ENCODE measurements around the gene GNAI2.

The GNAI2 gene

DNA sequence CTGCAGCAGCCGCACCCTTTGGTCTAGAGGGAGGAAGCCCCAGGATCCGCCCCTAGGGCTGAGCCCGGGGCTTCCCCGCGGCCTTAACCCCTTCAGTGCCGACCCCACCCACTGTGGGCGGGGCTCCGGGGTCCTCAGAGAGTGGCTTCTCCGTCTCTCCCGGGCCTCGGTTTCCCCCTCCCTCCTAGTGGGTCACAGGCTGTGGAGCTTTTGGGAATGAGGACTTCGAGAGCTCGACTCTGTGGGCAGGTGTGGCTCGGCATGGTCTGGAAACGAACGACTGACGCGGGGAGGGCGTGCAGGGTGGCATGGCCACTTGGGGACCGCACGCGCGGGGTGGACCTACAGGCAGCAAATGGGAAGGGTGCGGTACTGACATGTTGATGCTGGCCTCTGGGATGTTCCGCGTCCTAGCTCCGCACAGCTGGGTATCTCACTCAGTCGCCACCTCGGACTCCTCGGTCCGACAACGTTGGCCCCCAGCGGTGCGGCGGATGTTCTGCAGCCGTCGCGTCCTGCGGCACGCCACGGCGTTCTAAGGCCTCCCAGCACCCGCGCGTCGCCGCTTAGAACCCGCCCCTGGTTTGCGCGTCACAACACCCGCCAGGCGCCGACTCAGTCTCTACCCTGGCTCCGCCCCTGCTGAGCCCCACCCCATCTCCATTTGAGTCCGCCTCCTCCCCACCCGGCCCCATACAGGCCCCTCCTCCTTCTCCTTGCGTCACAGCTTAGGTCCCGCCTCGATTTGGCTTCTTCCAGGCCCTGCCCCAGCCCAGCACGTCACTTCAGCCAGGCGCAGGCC is 63.0 kb downstream of the GNAI2 start, which contains the start of the genes HYAL3 and NAA80:
Gene HYAL3 (minus strand): TSS at position 570 of the 802 bp plus-strand sequence. CDS start 3,803 bp downstream, outside the sequence.
Gene NAA80 (minus strand): TSS at position 570 of the 802 bp plus-strand sequence. CDS start 1,942 bp downstream, outside the sequence.
- peak; percentile 14 to 41 (median 36) for TF ChIP-seq CTCF (IDR thresholded peaks at IDR 0.05; ENCODE audit: unreplicated experiment in 3 of 3)
- peak within 1 kb of the TSS; percentile 91 to 99 (median 97) for H3K4me3 Mint-ChIP-seq
- H3K9me3 Mint-ChIP-seq: no peaks in the 10 kb centered on the region
- peak within 1 kb of the TSS; percentile 81 to 96 (median 90) for H3K27ac Mint-ChIP-seq
- H3K36me3 Mint-ChIP-seq (ENCODE audit: low read depth): no peaks in the 10 kb centered on the region
- H3K27me3 Mint-ChIP-seq (ENCODE audit: low read depth): no peaks in the 10 kb centered on the region
- H3K4me1 Mint-ChIP-seq: peaks cover 16% of the 10 kb centered on the region

DNA sequence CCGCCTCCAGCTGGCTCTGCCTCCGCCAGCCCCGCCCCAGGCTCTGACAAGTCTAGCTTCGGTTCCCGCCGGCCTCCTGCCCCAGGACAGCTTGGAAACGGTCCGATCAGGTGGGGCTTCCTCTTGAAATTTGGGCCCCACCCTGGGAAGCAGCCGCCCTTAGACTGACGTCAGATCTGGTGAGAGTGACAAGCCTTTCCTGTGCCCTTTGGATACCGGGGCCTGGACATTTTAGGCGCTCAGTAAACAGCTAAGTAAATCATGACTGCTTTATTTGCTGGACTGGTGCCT is 63.6 kb downstream of the GNAI2 start:
- peak overlapping the region; percentile 81 to 96 (median 90) for H3K27ac Mint-ChIP-seq
- TF ChIP-seq CTCF (IDR thresholded peaks at IDR 0.05; ENCODE audit: unreplicated experiment in 3 of 3): no peak
- peak overlapping the region; percentile 91 to 99 (median 97) for H3K4me3 Mint-ChIP-seq
- H3K9me3 Mint-ChIP-seq: no peaks in the 10 kb centered on the region
- no peaks in the 10 kb centered on the region for H3K27me3 Mint-ChIP-seq (ENCODE audit: low read depth)
- H3K36me3 Mint-ChIP-seq (ENCODE audit: low read depth): peaks cover under 1% of the 10 kb centered on the region
- peaks cover 16% of the 10 kb centered on the region for H3K4me1 Mint-ChIP-seq

DNA sequence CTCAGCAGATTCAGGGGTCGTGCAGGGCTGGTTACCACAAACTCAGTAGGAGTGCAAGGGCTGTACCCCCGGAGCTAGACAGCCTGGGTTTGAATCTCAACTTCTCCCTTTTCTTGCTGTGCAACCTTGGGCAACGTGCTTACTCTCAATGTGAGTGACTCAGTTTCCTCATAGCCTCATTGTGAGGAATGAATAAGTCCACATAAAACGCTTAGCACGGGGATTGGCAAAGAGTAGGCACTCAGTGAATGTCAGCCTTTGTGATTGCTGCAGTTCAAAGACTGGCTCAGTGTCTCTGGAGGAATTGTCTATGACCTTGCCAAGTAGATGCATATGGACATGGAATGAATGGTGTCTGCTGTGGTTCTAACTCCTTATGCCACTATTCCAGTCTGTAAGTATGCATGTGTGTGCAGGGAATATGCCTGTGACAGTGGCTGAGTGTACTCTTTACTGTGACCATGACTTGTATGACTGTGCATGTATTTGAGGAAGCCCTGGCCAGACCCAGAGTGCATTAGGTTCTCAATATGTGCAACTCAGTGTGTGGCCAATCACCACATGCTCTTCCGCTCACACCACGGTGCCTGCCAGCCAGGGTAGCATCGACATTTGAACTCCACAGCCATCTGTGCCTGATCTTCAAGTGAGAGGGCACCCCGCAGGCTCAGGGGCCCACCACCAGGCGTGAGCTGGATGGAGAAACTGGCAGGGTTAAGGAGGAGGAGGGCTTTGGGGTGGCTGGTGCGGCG is 64.1 kb downstream of the GNAI2 start:
- peaks cover 4% of the 10 kb centered on the region for H3K36me3 Mint-ChIP-seq (ENCODE audit: low read depth)
- no peak for TF ChIP-seq CTCF (IDR thresholded peaks at IDR 0.05; ENCODE audit: unreplicated experiment in 3 of 3)
- H3K9me3 Mint-ChIP-seq: no peaks in the 10 kb centered on the region
- H3K4me3 Mint-ChIP-seq: peak overlapping the region; percentile 91 to 99 (median 97)
- peaks cover 16% of the 10 kb centered on the region for H3K4me1 Mint-ChIP-seq
- no peaks in the 10 kb centered on the region for H3K27me3 Mint-ChIP-seq (ENCODE audit: low read depth)
- peak overlapping the region; percentile 81 to 96 (median 90) for H3K27ac Mint-ChIP-seq

GRCh38 chr3:50300681-50301254 is 64.8 kb downstream of the GNAI2 start:
- no peaks in the 10 kb centered on the region for H3K9me3 Mint-ChIP-seq
- H3K27ac Mint-ChIP-seq: peak overlapping the region; percentile 81 to 96 (median 90)
- H3K36me3 Mint-ChIP-seq (ENCODE audit: low read depth): peaks cover 5% of the 10 kb centered on the region
- peaks cover 16% of the 10 kb centered on the region for H3K4me1 Mint-ChIP-seq
- H3K27me3 Mint-ChIP-seq (ENCODE audit: low read depth): no peaks in the 10 kb centered on the region
- no peak for TF ChIP-seq CTCF (IDR thresholded peaks at IDR 0.05; ENCODE audit: unreplicated experiment in 3 of 3)
- H3K4me3 Mint-ChIP-seq: peak overlapping the region; percentile 91 to 99 (median 97)

- Mint-ChIP-seq H3K36me3 (ENCODE audit: low read depth) (peaks cover 7% of the 10 kb centered on the region), H3K27me3 (ENCODE audit: low read depth) (no peaks in the 10 kb centered on the region), H3K4me3 (peak overlapping the region in 1 of 3 experiments; percentile 9), H3K9me3 (no peaks in the 10 kb centered on the region), H3K4me1 (peaks cover 16% of the 10 kb centered on the region), H3K27ac (peak overlapping the region in 2 of 3 experiments; percentile 79 to 86)
- no peak for TF ChIP-seq CTCF (IDR thresholded peaks at IDR 0.05; ENCODE audit: unreplicated experiment in 3 of 3)
Observed at GRCh38 chr3:50302095-50303012, 66.3 kb downstream of the GNAI2 start.

All from nephron (organoid).